ENCODE measurements around the gene MMAB. TPM values are rescaled to one million over a fixed set of nuclear protein-coding genes. Genes with fewer than 3 reads are reported as not detected.

MMAB gene
- total RNA-seq, 1 experiment from 2014 or later: 83.0 TPM

GRCh38 chr12:109617491-109617890, 44.2 kb upstream of the MMAB start:
- no peak for ATAC-seq
- CTCF ChIA-PET: no interaction called here

GRCh38 chr12:109615556-109616229, 42.4 kb upstream of the MMAB start:
- Histone ChIP-seq H4K20me1 (ENCODE audit: low read length) (no peaks in the 10 kb centered on the region), H3K4me3 (ENCODE audit: low read length) (no peak overlapping the region), H3K79me2 (ENCODE audit: low read length) (no peaks in the 10 kb centered on the region), H3K36me3 (ENCODE audit: low read depth, low read length) (no peaks in the 10 kb centered on the region), H3K9me3 (ENCODE audit: low read length) (no peaks in the 10 kb centered on the region), H2AFZ (ENCODE audit: low read length) (no peak overlapping the region), H3K4me1 (ENCODE audit: insufficient read depth, low read length) (no peaks in the 10 kb centered on the region), H3F3A (ENCODE audit: low read length, unreplicated experiment) (no peaks in the 10 kb centered on the region), H3K4me2 (ENCODE audit: low read length) (no peak overlapping the region), H3K27ac (ENCODE audit: low read length) (no peak overlapping the region), H3K9me2 (replicated peaks; ENCODE audit: low read length) (no peaks in the 10 kb centered on the region), H3K27me3 (ENCODE audit: low read length) (peaks cover 30% of the 10 kb centered on the region), H3K9ac (ENCODE audit: low read length) (no peak overlapping the region)
- BruUV-seq (replicated peaks): no TSS peak
- POLR2A ChIA-PET (ENCODE audit: unreplicated experiment): no interaction called here
- DNase-seq: no peak
- CTCF ChIA-PET: no interaction called here
- ATAC-seq: no peak
- intact Hi-C loops (cut with micrococcal nuclease): no loop called here
- TF ChIP-seq EZH2phosphoT487 (IDR thresholded peaks at IDR 0.05; ENCODE audit: borderline replicate concordance, low read length) (no peak), EZH2 (IDR thresholded peaks at IDR 0.05; ENCODE audit: low read length, unreplicated experiment) (no peak), CTCF (conservative IDR thresholded peaks at IDR 0.05; ENCODE audit: low read depth, low read length) (no peak)

More at GRCh38 chr12:109617491-109617890, 44.2 kb upstream of the MMAB start:
- no peaks in the 10 kb centered on the region for H3F3A ChIP-seq (ENCODE audit: low read length, unreplicated experiment)
- H4K20me1 ChIP-seq (ENCODE audit: low read length): no peaks in the 10 kb centered on the region
- no peak overlapping the region for H2AFZ ChIP-seq (ENCODE audit: low read length)
- H3K4me2 ChIP-seq (ENCODE audit: low read length): no peak overlapping the region
- no peak overlapping the region for H3K4me3 ChIP-seq (ENCODE audit: low read length)
- DNase-seq: no peak
- peaks cover 48% of the 10 kb centered on the region for H3K27me3 ChIP-seq (ENCODE audit: low read length)
- no peaks in the 10 kb centered on the region for H3K9me2 ChIP-seq (replicated peaks; ENCODE audit: low read length)
- H3K79me2 ChIP-seq (ENCODE audit: low read length): no peaks in the 10 kb centered on the region
- POLR2A ChIA-PET (ENCODE audit: unreplicated experiment): no interaction called here
- intact Hi-C loops (cut with micrococcal nuclease): no loop called here
- H3K4me1 ChIP-seq (ENCODE audit: insufficient read depth, low read length): no peaks in the 10 kb centered on the region
- TF ChIP-seq CTCF (conservative IDR thresholded peaks at IDR 0.05; ENCODE audit: low read depth, low read length) (no peak), EZH2 (IDR thresholded peaks at IDR 0.05; ENCODE audit: low read length, unreplicated experiment) (no peak), EZH2phosphoT487 (IDR thresholded peaks at IDR 0.05; ENCODE audit: borderline replicate concordance, low read length) (no peak)
- no peaks in the 10 kb centered on the region for H3K9me3 ChIP-seq (ENCODE audit: low read length)
- no TSS peak for BruUV-seq (replicated peaks)
- H3K9ac ChIP-seq (ENCODE audit: low read length): no peak overlapping the region
- H3K27ac ChIP-seq (ENCODE audit: low read length): no peak overlapping the region
- no peaks in the 10 kb centered on the region for H3K36me3 ChIP-seq (ENCODE audit: low read depth, low read length)

GRCh38 chr12:109613649-109614455, 40.5 kb upstream of the MMAB start:
- no TSS peak for BruUV-seq (replicated peaks)

More at GRCh38 chr12:109613649-109614455, 40.5 kb upstream of the MMAB start:
- intact Hi-C loops (cut with micrococcal nuclease): no loop called here
- Histone ChIP-seq H3K27ac (ENCODE audit: low read length) (no peak overlapping the region), H3F3A (ENCODE audit: low read length, unreplicated experiment) (no peaks in the 10 kb centered on the region), H3K27me3 (ENCODE audit: low read length) (peaks cover 29% of the 10 kb centered on the region), H3K9me3 (ENCODE audit: low read length) (no peaks in the 10 kb centered on the region), H4K20me1 (ENCODE audit: low read length) (no peaks in the 10 kb centered on the region), H3K79me2 (ENCODE audit: low read length) (no peaks in the 10 kb centered on the region), H3K4me3 (ENCODE audit: low read length) (no peak overlapping the region), H3K4me2 (ENCODE audit: low read length) (no peak overlapping the region), H3K36me3 (ENCODE audit: low read depth, low read length) (no peaks in the 10 kb centered on the region), H3K9ac (ENCODE audit: low read length) (no peak overlapping the region), H3K4me1 (ENCODE audit: insufficient read depth, low read length) (no peaks in the 10 kb centered on the region), H2AFZ (ENCODE audit: low read length) (no peak overlapping the region), H3K9me2 (replicated peaks; ENCODE audit: low read length) (no peaks in the 10 kb centered on the region)
- DNase-seq (no peak), ATAC-seq (no peak)
- CTCF ChIA-PET: interaction anchor here (1.7 kb wide), 1 partner anchor 16 kb away, joined by 4 read pairs; no protein-coding TSS in a partner anchor
- TF ChIP-seq EZH2 (IDR thresholded peaks at IDR 0.05; ENCODE audit: low read length, unreplicated experiment) (no peak), CTCF (conservative IDR thresholded peaks at IDR 0.05; ENCODE audit: low read depth, low read length) (no peak), EZH2phosphoT487 (IDR thresholded peaks at IDR 0.05; ENCODE audit: borderline replicate concordance, low read length) (no peak)
- POLR2A ChIA-PET (ENCODE audit: unreplicated experiment): no interaction called here
